ENCODE results near the gene TXNL4A. TPM values are rescaled to one million over a fixed set of nuclear protein-coding genes. Genes with fewer than 3 reads are reported as not detected.

The TXNL4A gene
- total RNA-seq, 4 donors from 2014 or later, result 4.1 to 36.8 (median 31.0) TPM

DNA sequence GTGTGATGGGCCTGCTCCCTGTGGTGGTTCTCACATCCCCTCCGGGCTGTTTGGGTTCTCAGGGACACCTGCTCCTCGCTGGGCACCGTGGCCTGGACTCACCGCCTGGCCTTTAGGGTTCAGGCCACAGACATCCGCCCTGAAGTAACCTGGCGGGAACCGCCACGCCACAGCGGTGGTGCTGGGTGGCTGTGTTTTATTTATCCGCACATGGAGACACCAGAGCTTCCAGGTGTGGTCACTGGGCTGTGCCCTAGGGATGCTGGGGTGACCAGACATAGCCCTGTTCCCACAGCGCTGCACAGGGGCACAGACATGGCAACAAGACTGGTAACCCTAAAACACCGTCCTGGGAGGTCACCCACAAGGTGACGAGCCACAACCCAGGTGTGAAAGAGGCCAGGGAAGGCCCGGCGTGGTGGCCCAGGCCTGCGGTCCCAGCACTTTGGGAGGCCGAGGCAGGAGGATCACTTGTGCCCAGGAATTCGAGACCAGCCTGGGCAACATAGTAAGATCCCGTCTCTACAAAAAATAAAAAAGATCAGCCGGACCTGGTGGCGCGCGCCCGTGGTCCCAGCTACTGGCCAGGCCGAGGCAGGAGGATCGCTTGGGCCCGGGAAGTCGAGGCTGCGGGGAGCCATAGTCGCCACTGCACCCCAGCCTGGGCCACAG is 24.6 kb downstream of the TXNL4A start:
- Histone ChIP-seq H3K36me3 (peaks cover 0 to 5% (median 0%) of the 10 kb centered on the region in 4 donors), H3K9me3 (no peaks in the 10 kb centered on the region), H3K27ac (peak overlapping the region; percentile 90 to 93 (median 92)), H3K4me1 (peaks cover 17 to 69% (median 44%) of the 10 kb centered on the region in 4 donors), H3K27me3 (no peaks in the 10 kb centered on the region), H3K4me3 (peak overlapping the region; percentile 48 to 79 (median 71))
- in situ Hi-C loops (cut with MboI; ENCODE audit: low pct_ligation_motif_present in 1 of 4, low pct_unique_long_range_greater_than_20kb in 1 of 4, low sequenced_read_pairs in 3 of 4), result no loop called here
- no peak for DNase-seq
- intact Hi-C loops (cut with DNase I; ENCODE audit: low total_unique reads), result no loop called here
- TF ChIP-seq, protein P1, sequence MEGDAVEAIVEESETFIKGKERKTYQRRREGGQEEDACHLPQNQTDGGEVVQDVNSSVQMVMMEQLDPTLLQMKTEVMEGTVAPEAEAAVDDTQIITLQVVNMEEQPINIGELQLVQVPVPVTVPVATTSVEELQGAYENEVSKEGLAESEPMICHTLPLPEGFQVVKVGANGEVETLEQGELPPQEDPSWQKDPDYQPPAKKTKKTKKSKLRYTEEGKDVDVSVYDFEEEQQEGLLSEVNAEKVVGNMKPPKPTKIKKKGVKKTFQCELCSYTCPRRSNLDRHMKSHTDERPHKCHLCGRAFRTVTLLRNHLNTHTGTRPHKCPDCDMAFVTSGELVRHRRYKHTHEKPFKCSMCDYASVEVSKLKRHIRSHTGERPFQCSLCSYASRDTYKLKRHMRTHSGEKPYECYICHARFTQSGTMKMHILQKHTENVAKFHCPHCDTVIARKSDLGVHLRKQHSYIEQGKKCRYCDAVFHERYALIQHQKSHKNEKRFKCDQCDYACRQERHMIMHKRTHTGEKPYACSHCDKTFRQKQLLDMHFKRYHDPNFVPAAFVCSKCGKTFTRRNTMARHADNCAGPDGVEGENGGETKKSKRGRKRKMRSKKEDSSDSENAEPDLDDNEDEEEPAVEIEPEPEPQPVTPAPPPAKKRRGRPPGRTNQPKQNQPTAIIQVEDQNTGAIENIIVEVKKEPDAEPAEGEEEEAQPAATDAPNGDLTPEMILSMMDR (IDR thresholded peaks at IDR 0.05), result no peak
- no peak for TF ChIP-seq POLR2AphosphoS5 (IDR thresholded peaks at IDR 0.05)
- no peak for TF ChIP-seq POLR2A (IDR thresholded peaks at IDR 0.05)
- no peak for TF ChIP-seq EP300 (IDR thresholded peaks at IDR 0.05; ENCODE audit: low read depth)
- WGBS, 2 donors (ENCODE audit: low coverage in 1 of 2), result 73 to 96% methylated on average over 5 to 30 of the region's 30 CpGs

DNA sequence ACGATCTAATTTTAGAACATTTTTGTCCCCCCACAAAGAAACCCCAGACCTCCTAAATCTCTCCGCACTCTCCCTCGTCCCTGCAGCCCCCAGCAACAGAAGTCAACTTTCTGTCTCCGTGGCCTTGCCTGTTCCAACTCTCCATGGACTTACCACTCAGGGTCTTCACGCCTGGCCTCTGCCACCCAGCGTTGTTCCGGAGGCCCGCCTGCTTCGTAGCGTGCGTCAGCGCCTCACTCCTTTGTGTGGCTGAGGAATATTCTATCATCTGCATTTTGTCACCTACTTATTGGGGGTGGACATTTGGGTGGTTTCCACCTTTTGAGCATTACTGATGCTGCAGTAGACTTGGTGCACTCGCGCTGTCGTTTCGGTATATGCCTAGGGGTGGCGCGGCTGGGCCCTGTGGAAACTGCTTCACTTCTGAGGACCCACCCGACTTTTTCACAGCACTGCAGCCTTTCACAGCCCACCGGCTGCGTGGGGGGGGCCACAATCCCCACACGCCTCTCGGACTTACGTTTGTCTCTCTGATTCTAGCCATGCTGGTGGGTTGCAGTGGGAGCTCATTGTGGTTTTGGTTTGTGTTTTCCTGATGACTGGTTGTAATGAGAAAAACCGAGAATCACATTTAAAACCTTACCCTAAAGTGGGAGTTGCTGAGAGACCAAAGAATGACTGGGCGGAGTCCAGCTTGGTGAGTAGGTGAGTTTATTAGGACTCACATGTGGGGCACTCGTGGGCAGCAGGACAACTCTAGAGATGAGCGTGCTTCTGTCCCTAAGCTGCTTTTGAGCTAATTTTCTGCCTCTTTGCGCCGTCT is 25.3 kb downstream of the TXNL4A start:
- H3K27ac ChIP-seq, result peak overlapping the region in 2 of 4 donors; percentile 91 to 93
- no peak for DNase-seq

DNA sequence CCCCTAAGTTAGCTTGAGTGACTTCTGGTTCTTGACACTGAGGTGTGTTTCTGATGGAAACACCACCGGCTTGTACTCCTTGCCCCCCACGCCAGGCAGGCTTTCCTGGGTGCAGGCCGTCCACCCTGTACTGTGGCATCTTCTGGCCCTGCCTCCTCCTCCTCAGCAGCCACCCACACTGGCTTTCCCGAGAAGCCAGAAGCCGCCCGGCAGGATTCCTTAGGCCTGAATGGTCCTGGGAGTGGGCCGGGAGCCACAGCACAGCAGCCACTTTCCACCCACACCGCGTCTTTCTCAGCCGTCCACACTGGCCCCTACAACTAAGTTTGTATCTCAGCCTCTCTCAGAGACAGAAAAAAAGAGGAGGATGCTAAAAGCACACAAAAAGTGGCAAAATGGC is 26.1 kb downstream of the TXNL4A start:
- intact Hi-C loops (cut with DNase I; ENCODE audit: low total_unique reads), result no loop called here
- H3K9me3 ChIP-seq, result no peaks in the 10 kb centered on the region
- H3K27me3 ChIP-seq, result no peaks in the 10 kb centered on the region
- no peak for DNase-seq
- peak overlapping the region in 2 of 4 donors; percentile 75 to 80 for H3K27ac ChIP-seq
- H3K36me3 ChIP-seq, result no peaks in the 10 kb centered on the region
- peaks cover 21 to 75% (median 44%) of the 10 kb centered on the region in 4 donors for H3K4me1 ChIP-seq
- no peak for TF ChIP-seq POLR2A (IDR thresholded peaks at IDR 0.05)
- TF ChIP-seq, protein P1 (IDR thresholded peaks at IDR 0.05), result no peak
- no peak for TF ChIP-seq POLR2AphosphoS5 (IDR thresholded peaks at IDR 0.05)
- no peak for TF ChIP-seq EP300 (IDR thresholded peaks at IDR 0.05; ENCODE audit: low read depth)
- WGBS, 2 donors (ENCODE audit: low coverage in 1 of 2), result 86 to 90% methylated on average over 6 to 10 of the region's 10 CpGs
- in situ Hi-C loops (cut with MboI; ENCODE audit: low pct_ligation_motif_present in 1 of 4, low pct_unique_long_range_greater_than_20kb in 1 of 4, low sequenced_read_pairs in 3 of 4), result no loop called here
- no peak overlapping the region for H3K4me3 ChIP-seq

More for the DNA sequence above, 25.3 kb downstream of the TXNL4A start:
- 76% methylated on average over 2 to 30 of the region's 30 CpGs for WGBS, 2 donors (ENCODE audit: low coverage in 1 of 2)
- intact Hi-C loops (cut with DNase I; ENCODE audit: low total_unique reads), result no loop called here
- Histone ChIP-seq H3K4me1 (peaks cover 19 to 74% (median 44%) of the 10 kb centered on the region in 4 donors), H3K36me3 (peaks cover 0 to 2% (median 0%) of the 10 kb centered on the region in 4 donors), H3K27me3 (no peaks in the 10 kb centered on the region), H3K9me3 (no peaks in the 10 kb centered on the region), H3K4me3 (no peak overlapping the region)
- TF ChIP-seq EP300 (IDR thresholded peaks at IDR 0.05; ENCODE audit: low read depth) (no peak), POLR2A (IDR thresholded peaks at IDR 0.05) (no peak), POLR2AphosphoS5 (IDR thresholded peaks at IDR 0.05) (no peak)
- TF ChIP-seq, protein P1 (IDR thresholded peaks at IDR 0.05), result no peak
- in situ Hi-C loops (cut with MboI; ENCODE audit: low pct_ligation_motif_present in 1 of 4, low pct_unique_long_range_greater_than_20kb in 1 of 4, low sequenced_read_pairs in 3 of 4), result no loop called here
